ENCODE measurements around the gene NOP14. TPM values are rescaled to one million over a fixed set of nuclear protein-coding genes. Genes with fewer than 3 reads are reported as not detected.

The NOP14 gene
- total and polyA plus RNA-seq, 8 donors = 11.7 to 68.7 (median 18.1) TPM

- H3K9me3 ChIP-seq = no peaks in the 10 kb centered on the region
- no peak overlapping the region for H3K4me3 ChIP-seq
- DNase-seq = no peak
- TF ChIP-seq EP300 (IDR thresholded peaks at IDR 0.05) (no peak), CTCF (IDR thresholded peaks at IDR 0.05) (no peak), POLR2A (IDR thresholded peaks at IDR 0.05) (no peak), POLR2AphosphoS5 (IDR thresholded peaks at IDR 0.05) (no peak)
- H3K4me1 ChIP-seq = no peaks in the 10 kb centered on the region
- intact Hi-C loops (cut with DNase I; ENCODE audit: low total_unique reads) = no loop called here
- H3K27me3 ChIP-seq = no peaks in the 10 kb centered on the region
- 87 to 93% (median 90%) methylated on average over 8 to 9 of the region's 9 CpGs for WGBS, 5 donors
- no peak overlapping the region for H3K27ac ChIP-seq
- peaks cover 54 to 90% (median 76%) of the 10 kb centered on the region in 4 donors for H3K36me3 ChIP-seq
Observed at GRCh38 chr4:2915789-2916188, 47.4 kb downstream of the NOP14 start.

- H3K27ac ChIP-seq = no peak overlapping the region
- TF ChIP-seq CTCF (IDR thresholded peaks at IDR 0.05) (no peak), POLR2AphosphoS5 (IDR thresholded peaks at IDR 0.05) (no peak), POLR2A (IDR thresholded peaks at IDR 0.05) (no peak), EP300 (IDR thresholded peaks at IDR 0.05) (no peak)
- H3K36me3 ChIP-seq = peaks cover 54 to 92% (median 88%) of the 10 kb centered on the region in 4 donors
- intact Hi-C loops (cut with DNase I; ENCODE audit: low total_unique reads) = no loop called here
- no peak overlapping the region for H3K4me3 ChIP-seq
- WGBS, 5 donors = 78 to 83% (median 82%) methylated on average over 16 of the region's 16 CpGs
- H3K4me1 ChIP-seq = peaks cover 0 to 5% (median 2%) of the 10 kb centered on the region in 4 donors
- no peak for DNase-seq
- no peaks in the 10 kb centered on the region for H3K9me3 ChIP-seq
- H3K27me3 ChIP-seq = no peaks in the 10 kb centered on the region
Observed at GRCh38 chr4:2914256-2915126, 48.7 kb downstream of the NOP14 start.

- WGBS, 5 donors = 90 to 95% (median 90%) methylated on average over 5 to 6 of the region's 6 CpGs
- intact Hi-C loops (cut with DNase I; ENCODE audit: low total_unique reads) = no loop called here
- peaks cover 64 to 99% (median 95%) of the 10 kb centered on the region in 4 donors for H3K36me3 ChIP-seq
- no peaks in the 10 kb centered on the region for H3K9me3 ChIP-seq
- TF ChIP-seq EP300 (IDR thresholded peaks at IDR 0.05) (no peak), POLR2A (IDR thresholded peaks at IDR 0.05) (no peak), CTCF (IDR thresholded peaks at IDR 0.05) (no peak), POLR2AphosphoS5 (IDR thresholded peaks at IDR 0.05) (no peak)
- peaks cover 5 to 17% (median 14%) of the 10 kb centered on the region in 4 donors for H3K4me1 ChIP-seq
- no peak overlapping the region for H3K27ac ChIP-seq
- H3K27me3 ChIP-seq = no peaks in the 10 kb centered on the region
- no peak for DNase-seq
- no peak overlapping the region for H3K4me3 ChIP-seq
Observed at GRCh38 chr4:2913168-2913567, 50.0 kb downstream of the NOP14 start.

GRCh38 chr4:2911868-2912267 is 51.3 kb downstream of the NOP14 start:
- 56 to 90% (median 72%) methylated on average over 3 of the region's 3 CpGs for WGBS, 5 donors
- peaks cover 71 to 100% (median 99%) of the 10 kb centered on the region in 4 donors for H3K36me3 ChIP-seq
- peaks cover 11 to 30% (median 26%) of the 10 kb centered on the region in 4 donors for H3K4me1 ChIP-seq
- intact Hi-C loops (cut with DNase I; ENCODE audit: low total_unique reads) = no loop called here
- DNase-seq = no peak
- no peak overlapping the region for H3K4me3 ChIP-seq
- no peaks in the 10 kb centered on the region for H3K27me3 ChIP-seq
- H3K9me3 ChIP-seq = no peaks in the 10 kb centered on the region
- H3K27ac ChIP-seq = no peak overlapping the region
- TF ChIP-seq EP300 (IDR thresholded peaks at IDR 0.05) = no peak
- TF ChIP-seq POLR2A (IDR thresholded peaks at IDR 0.05) = no peak

GRCh38 chr4:2910409-2910808 is 52.8 kb downstream of the NOP14 start:
- Histone ChIP-seq H3K27me3 (no peaks in the 10 kb centered on the region), H3K9me3 (no peaks in the 10 kb centered on the region), H3K4me1 (peaks cover 23 to 44% (median 37%) of the 10 kb centered on the region in 4 donors), H3K4me3 (no peak overlapping the region), H3K36me3 (peaks cover 70 to 100% (median 99%) of the 10 kb centered on the region in 4 donors), H3K27ac (no peak overlapping the region)
- WGBS, 5 donors = 84 to 90% (median 86%) methylated on average over 7 of the region's 7 CpGs
- TF ChIP-seq POLR2A (IDR thresholded peaks at IDR 0.05) (no peak), EP300 (IDR thresholded peaks at IDR 0.05) (no peak), CTCF (IDR thresholded peaks at IDR 0.05) (no peak), POLR2AphosphoS5 (IDR thresholded peaks at IDR 0.05) (no peak)
- no peak for DNase-seq
- intact Hi-C loops (cut with DNase I; ENCODE audit: low total_unique reads) = no loop called here

Measured in stomach (tissue), 9 donors.